OCI-LY3 (cell line): ENCODE measurements around the gene RNF152.

Source experiments
- EZH2phosphoT487 ChIP-seq: fragments of 200-600 bp; shearing (Covaris generic); IDR thresholded peaks from 2 replicates; pipeline ENCODE4 v1.6.1; 2018; ENCODE audit warnings: antibody characterized with exemption, mixed run types, low read depth
- TF ChIP-seq, protein P1 (sequence below): fragments of 200-600, 300-600 bp; sonication (generic); IDR thresholded peaks from 2 replicates; pipeline ENCODE4 v1.5.1; 2014; ENCODE audit warnings: antibody characterized with exemption, low read length, low read depth

DNA sequence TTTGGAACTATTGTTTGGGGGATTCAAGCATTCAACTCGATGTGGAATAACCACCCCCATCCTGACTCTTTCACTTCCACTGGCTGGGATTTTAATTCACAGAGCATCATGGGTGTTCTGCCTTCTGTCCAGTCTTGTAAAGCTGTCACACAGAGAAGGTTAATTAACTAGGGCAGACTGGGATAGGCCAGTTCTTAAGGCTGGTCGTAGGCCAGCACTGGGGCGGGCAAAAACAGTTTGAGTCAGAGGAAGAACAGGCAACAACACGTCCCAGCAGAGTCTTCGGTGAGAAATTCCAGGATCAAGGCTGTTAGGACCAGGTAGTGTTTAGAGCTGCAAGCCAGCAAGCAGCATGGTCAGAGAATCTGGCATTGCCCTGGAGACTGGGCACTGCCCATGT lies 4.0 kb upstream of the RNF152 start:
- TF ChIP-seq, protein P1, sequence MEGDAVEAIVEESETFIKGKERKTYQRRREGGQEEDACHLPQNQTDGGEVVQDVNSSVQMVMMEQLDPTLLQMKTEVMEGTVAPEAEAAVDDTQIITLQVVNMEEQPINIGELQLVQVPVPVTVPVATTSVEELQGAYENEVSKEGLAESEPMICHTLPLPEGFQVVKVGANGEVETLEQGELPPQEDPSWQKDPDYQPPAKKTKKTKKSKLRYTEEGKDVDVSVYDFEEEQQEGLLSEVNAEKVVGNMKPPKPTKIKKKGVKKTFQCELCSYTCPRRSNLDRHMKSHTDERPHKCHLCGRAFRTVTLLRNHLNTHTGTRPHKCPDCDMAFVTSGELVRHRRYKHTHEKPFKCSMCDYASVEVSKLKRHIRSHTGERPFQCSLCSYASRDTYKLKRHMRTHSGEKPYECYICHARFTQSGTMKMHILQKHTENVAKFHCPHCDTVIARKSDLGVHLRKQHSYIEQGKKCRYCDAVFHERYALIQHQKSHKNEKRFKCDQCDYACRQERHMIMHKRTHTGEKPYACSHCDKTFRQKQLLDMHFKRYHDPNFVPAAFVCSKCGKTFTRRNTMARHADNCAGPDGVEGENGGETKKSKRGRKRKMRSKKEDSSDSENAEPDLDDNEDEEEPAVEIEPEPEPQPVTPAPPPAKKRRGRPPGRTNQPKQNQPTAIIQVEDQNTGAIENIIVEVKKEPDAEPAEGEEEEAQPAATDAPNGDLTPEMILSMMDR: no peak
- no peak for TF ChIP-seq EZH2phosphoT487
